Measurements from ENCODE around the gene PHACTR3.

- no peak for TF ChIP-seq CTCF (IDR thresholded peaks at IDR 0.05; ENCODE audit: low read length)
- no peak for TF ChIP-seq EZH2 (optimal IDR thresholded peaks at IDR 0.05; ENCODE audit: low read depth, low read length)
- TF ChIP-seq EZH2phosphoT487 (IDR thresholded peaks at IDR 0.05; ENCODE audit: low read length) = no peak
Observed at GRCh38 chr20:59618131-59618530, 13.8 kb downstream of the PHACTR3 start.

All from MM.1S (cell line).